Activated T-cell treated with anti-CD3 and anti-CD28 coated beads for 4 hours (primary cell): ENCODE data around the gene PPP1CA.
A peak's percentile ranks its signal among the peaks of the same experiment; 100 is the strongest.

Experiments
- DNase-seq: peaks from one replicate; pipeline ENCODE4 v3.0.0-alpha.2; 2020

The PPP1CA gene

DNA sequence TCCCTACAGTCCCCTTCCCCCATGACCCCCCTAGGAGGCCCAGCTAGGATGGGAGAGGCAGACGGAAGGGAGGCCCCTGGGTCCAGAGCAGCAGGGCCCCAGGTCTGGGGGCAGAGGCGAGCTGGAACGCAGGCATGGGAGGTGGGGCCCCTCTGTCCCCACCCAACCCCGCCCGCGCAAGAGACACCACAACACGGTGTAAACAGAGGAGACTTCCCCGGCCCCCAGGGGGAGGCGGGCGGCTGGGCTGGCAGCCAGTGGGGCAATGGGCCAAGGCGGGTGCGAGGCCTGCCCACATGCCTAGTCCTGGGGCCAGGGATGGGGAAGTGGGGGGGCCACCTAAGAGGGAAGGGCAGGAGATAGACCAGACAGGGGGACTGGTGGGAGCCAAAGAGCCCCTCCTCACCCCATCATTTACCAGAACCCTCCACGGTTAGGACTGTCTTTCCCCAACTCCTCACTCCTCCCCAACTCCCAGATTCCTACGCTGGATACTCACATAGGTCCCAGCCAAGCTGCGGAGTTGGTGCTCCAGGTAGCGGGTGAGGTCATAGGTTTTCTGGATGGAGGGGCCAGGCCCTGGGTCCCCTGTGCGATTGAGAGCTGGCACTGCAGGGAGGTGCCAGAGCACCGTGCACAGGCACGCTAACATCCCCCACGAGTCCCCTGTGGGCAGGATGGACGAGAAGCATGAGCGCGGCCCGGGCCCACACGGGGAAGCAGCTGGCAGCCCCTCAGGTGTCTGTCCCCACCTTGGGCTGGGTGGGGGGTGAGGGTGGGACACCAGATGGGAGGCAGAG lies 34.5 kb downstream of the PPP1CA start:
- no peak for DNase-seq

- DNase-seq, result no peak
These were observed 35.1 kb downstream of the PPP1CA start for GRCh38 chr11:67366546-67366945.

DNA sequence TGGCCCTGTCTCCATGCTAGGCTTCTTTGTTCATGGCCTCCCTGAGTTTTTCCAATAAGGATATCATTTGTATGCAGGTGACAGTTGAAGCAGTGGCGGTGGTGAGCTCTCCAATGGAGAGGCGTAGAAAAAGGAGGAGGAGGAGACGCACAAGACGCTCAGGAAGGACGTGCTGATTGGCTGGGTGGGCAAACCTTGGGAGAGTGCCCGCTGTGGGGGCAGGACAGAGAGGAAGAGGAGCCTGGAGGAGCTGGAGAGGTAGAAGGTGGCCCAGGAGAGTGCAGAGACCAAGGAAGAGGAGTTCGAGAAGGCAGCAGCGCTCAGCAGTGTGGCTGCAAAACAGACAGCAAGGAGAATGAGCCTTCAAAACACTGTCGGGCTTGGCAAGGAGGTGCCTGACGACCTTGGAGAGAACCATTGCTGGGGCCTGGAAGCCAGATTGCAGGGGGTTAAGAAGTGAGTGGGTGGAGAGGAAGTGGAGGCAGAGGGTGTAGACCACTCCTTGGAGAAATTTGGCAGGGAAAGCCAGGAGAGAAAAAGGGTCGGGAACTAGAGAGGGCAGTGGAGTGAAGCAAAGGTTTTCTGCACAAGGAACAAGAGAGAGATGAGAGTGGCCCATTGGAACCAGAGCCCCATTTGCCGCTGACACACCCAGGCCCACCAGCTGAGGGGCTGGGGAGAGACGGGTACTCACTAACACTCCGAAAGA lies 35.8 kb downstream of the PPP1CA start:
- no peak for DNase-seq

DNA sequence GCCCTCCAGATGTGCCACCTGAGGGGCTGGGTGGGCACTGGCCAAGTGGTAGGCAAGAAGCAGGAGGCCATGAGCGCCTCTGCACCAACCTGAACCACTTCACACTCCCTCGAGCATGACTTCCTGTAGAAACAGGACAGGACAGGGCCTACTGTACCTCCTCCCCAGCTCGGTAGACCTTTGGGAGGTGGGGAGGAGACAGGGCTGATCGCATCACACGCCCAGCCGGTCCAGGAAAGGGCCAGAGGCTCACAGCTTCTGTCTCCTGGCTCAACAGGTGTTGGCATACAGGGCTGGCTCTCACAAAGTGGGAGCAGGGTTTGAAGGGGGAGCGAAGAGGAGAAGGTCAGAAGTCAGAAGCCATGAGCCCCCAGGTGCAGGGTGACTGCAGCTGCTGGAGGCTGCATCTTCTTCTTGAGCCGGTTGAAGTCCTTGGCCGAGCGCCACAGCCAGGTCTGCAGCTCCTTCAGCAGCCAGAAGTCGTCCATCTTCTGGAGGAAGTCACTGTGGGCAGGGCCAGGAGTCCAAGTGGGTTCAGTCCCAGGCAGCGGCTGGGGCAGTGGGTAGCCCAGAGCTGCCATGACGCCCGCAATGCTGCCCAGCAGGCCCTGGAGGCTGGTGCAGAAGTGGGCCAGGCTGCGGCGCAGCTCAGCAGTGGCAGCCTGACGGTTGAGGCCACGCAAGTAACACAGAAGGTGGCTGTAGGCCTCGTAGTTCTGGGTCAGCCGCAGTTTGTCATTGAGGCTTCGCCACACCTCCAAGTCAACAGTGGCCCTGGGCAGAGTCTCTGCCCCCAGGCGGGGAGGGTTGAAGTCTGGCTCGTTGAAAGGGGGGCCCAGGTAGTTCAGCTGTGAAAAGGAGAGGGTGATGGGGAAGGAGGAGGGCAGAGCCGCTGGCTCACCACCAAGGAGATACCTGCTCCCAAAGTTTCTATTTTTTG lies 36.6 kb downstream of the PPP1CA start:
- no peak for DNase-seq

DNA sequence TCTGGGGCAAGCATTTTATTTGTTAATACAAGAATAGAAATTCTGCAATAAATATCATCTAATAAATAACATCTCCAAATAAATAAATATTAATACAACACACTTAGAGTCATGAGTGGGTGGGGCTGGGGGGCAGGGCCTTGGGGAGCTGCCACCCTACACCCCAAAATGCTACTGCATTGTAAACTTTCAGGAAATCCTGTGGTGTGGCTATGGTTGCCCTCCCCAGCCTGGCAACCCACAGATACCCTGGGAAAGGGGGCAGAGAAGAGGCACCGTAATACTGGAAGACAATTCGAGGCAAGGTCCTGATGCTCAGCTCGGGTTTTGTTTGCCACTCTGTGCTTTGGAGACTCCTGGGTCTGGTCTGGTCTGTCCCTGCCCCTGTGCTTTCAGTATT lies 37.5 kb downstream of the PPP1CA start:
- no peak for DNase-seq

- no peak for DNase-seq
These were observed 43.6 kb downstream of the PPP1CA start for GRCh38 chr11:67357831-67358670.

- peak; percentile 54 for DNase-seq
These were observed 44.6 kb downstream of the PPP1CA start for GRCh38 chr11:67356864-67357561.

DNA sequence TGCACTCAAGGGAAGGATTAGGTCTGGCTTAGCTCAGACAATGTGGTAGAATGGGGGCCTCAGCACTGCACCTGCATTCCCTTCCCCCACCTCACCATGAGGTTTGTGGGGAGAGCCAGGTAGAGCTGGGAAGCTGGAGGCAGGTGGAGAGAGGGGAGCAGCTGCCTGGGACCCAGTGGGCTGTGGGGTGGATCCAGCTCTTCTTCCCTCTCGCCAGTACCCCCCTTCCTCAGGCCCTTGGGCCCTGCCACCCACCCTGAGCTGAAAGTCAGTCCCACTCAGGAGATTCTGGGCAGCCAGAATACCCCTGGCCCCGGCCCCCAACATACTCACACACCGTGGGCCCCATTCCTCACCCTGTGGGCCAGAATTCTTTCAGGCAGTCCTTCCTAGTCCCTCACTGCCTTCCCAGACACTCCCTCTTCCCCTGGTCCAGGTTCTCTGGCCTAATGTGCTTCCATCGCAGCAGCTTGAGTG lies 45.2 kb downstream of the PPP1CA start:
- no peak for DNase-seq

DNA sequence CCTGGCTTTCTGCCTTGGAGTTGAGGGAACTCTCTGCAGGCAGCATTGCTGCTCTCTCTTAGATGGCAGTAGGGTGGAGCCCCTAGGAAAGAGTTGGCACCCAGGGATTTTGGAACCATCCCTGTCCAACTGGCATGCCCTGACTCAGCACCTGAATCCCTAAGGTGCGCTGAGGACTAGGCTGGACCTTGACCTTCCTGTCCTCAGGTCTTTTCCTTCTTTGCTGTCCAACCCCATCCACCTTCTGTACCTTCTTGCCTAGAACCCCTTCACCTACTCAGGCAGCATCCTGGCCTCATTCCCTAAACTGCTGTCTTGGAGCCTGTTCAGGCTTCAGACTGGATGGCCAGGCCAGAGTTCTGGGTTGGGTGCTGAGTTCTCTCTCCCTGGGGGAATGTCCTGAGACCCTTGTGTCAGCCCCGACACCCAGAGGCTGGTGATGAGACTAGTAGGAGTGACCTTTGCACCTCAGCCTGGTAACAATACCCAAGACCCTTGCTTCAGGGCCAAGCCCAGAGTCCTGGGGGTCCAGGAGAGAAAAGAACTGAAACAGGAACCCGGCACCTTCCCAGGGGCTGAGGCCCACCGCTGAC lies 45.8 kb downstream of the PPP1CA start:
- DNase-seq, result no peak

DNA sequence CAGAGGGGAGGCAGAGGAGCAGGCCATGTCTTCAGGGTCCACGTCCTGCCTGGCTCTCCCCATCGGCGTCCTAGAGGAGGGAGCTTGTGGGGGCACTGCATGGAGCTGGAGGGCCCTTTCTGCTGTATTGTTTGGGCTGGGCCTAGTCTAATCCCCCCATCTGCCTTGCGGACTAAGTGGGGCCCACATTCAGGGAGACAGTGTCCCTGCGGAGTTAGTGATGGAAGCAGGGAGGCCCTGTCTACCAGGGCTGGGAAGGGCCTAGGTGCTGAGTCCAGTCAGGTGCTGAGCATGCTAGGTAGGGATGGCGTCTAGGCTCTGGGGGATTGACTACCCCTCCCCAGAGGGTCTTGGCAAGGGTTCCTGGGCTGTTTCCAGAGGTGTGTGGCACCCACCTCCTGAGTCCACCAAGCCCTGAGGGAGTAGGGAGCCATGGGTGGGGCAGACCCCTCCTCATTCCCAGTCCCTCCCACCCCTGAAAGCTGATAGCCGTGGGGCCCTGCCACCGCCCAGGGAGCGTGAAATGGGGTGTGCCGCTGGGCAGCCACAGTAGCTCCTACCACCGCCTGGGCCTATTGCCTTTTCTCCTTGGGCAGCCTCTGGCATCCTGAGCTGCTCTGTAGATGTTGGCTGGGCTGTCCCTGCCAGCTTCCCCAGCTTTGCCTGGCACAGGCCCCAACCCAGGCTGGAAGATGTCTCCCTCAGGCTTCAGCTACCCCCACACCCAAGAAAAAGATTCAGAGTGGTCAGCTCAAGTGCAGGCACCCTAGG lies 46.5 kb downstream of the PPP1CA start:
- no peak for DNase-seq

DNA sequence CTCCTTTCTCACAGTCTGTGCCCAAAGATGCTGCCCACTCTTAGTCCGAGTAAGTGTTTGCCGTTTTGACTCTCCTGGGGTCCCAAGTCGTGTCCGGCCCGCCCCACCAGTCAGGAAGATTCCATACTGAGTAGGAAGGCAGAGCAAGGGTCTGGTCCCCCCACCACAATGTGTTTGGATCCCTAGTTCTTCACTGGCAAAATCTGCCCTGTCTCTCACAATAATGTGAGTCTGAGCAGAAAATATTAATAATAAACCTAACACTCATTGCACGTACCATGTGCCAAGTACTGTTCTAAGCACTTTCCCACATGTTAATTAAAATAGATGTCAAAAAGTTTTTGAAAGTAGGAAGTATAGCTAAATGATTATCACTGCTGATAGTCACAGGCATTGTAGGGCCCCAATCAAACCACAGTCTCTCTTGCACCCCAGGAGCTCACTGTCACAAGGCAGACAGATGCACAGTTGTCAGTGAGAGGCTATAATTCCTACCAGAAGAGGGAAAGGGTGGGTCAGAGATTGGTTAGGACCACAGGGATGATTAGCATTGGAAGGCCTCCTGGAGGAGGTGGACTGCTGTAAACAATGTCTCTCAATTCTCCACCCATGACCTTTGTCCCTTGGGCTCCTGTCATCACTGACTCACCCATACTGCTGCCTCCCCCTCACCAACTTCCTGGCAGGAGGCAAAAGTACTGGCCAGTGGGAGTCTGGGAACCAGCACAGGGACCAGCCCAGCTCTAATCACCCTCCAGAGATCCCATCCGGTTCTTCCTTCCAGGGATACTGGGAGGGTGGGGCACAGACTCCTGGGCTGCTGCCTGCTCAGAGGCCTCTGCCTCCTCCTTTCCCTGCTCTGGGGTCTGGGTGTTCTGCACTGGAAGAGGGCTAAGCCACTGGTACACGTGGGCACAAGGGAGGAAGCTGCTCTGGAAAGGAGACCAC lies 47.3 kb downstream of the PPP1CA start:
- no peak for DNase-seq

DNA sequence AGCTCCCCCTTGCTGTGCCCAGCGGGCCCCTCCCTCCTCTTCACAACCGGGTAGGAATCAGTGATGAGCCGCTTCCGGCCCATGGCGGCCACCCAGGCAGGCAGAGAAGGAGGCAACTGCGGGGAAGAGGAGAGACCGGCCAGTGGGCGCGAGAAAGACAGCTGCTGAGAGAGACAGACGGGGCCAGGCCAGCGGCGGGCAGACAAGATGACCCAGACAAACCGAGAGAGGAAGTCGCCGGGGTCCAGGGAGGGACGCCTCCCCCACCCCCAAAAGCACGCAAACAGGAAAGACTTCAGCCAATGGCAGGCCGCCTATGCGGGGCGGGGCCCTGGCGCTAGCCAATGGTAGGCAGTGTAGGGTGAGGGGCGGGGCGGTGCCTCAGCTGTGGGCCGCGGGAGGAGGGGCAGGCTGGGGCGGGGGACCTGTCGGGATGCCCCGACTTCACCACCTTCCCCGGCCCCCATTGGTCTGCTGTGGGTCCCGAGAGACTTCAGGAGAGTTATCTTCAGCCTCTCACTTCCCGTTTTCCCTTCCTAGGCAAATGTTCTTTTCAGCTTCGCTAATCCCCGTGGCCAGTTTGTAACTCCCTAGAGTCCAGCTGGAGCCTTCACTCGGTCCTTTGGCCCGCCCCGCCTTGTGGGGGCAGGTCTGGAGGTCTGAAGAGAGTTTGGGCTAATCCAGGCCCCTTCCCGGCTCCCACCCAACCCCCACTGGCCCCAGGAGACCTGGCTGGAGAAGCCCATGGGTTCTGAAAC lies 48.2 kb downstream of the PPP1CA start, which contains the start of gene POLD4:
Gene POLD4, minus strand, starts transcription at position 230 of the 758 bp plus-strand sequence. Its CDS starts 147 bp downstream, at position 83.
- DNase-seq, result peak; percentile 95

GRCh38 chr11:67352546-67353316 lies 48.9 kb downstream of the PPP1CA start:
- DNase-seq, result no peak

DNA sequence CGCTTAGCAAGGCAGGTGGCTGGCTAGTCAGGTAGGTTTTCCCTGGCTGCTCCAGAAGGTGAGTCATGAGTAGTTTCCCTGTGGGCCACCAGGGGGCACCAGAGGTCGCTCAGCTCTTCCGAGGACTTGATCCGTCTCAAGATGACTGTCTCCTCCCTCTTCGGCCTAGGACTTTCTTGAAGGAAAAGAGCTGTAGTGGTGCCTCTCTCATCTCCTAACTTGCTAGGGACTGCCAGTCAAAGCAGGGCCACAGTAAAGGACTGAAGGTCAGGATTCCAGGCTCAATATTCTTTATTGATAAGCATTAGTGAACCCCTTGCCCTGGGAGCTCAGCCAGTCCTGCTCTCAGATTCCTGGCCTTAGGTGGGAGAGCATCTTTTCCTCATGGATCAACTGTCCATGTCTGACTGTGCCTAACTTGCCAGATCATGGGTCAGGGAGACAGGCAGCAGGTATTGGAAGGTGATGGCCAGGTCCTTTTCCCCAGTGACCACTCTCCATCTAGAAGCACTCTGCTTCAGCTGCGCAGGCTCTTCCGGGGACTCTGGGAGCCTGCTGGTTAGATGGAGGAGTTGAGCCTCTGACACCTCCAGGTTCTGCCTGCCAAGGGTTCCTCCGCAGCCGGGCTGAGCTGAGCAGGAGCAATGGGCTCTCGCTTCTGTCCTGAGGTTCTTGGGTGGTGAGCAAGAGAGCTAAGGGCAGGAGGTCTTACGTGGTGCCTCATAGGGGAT lies 50.2 kb downstream of the PPP1CA start:
- DNase-seq, result peak; percentile 48

DNA sequence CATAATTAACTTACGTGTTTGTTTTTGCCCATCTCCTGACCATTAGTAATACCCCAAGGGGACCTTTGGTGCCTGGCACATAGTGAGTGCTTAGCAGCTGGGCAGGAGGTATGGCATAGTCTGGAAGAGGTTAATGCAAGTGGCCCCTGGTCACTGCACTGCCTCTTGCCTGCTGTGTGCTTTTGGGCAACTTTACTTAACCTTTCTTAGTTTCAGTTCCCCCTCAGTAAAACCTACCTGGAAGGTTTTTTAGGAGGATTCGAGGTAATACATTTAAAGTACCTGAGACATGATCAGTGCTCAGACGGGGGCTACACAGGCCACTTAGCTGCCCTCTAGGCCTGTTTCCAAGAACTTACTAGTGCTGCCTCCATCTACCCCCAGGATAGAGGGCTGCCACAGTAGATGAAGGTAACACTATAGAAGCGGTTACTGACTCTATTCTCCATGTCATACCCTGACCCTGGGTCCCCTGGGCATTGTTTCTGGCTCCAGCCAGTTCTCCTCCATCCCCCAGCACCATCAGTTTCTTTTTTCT lies 51.7 kb downstream of the PPP1CA start:
- DNase-seq, result no peak

DNA sequence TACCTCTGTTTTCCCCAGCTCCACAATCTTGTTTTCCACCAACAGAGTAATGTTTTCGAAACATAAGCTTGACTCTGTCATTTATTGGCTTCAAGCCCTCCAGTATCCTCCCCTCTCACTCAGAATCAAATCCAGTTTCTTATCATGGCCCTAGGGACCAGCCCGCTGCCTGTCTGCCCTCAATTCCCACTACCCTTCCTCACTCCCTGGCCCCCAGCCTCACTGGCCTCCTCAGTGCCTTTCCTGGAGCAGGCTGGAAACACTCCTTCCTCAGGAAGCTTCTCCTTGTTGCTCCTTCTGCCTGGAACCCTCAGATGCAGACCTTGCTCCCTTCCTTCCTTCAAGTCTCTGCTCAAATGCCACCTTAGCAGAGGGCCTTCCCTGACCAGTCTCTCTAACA lies 52.2 kb downstream of the PPP1CA start:
- DNase-seq, result no peak
